SIG-M5 treated with dmso at 0.1 percent for 504 hours (cell line): ENCODE data around the gene LGALS9B.
"Not testable (repeated sequence)": the region's sequence is repeated elsewhere in the genome, so short reads cannot be mapped to it uniquely, and the experiment has no call there.

Experiments used
- DNase-seq: peaks from one replicate; lab custom pipeline; 2025; ENCODE audit not compliant: unreplicated experiment; lab: John Stamatoyannopoulos, UW

The LGALS9B gene

DNA sequence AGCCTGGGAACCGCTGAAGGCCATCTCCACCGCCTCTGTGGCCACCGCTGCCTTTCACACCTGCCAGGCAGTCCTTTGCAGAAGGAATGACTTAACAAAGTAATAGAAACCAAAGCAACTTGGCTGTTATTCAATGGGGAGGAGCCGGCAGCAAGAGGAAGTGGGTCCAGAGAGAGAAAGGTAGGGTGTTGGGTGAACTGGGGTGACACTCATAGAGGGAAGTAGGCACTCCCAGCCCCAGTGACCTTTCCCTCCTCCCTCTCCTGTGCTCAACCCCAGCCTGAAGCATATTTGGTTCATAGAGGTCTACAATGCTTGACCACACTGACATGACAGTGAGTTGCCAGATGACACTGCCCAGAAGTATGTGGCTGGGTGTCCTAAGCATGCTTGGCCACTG is at the start of gene LGALS9B:
TSS of gene LGALS9B (minus strand) at position 93 of the 400 bp plus-strand sequence. CDS start at position 24, 69 bp downstream.
- DNase-seq: not testable (repeated sequence)

DNA sequence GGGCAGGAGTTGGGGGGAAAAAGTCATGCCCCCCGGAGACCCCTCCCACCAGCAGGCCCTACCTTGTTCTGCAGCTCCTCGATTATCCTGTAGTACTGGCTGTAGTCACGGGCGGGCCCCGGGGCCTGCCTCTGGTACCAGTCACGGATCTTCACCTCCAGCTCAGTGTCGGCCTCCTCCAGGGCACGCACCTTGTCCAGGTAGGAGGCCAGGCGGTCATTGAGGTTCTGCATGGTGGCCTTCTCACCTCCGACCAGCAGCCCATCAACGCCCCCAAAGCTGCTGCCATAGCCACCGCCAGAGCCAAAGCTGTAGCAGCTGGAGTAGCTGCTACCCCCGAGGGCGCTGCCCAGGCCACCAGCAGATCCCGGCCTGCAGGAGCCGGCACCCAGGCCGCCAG is 49.6 kb upstream of the LGALS9B start:
- DNase-seq: not testable (repeated sequence)

DNA sequence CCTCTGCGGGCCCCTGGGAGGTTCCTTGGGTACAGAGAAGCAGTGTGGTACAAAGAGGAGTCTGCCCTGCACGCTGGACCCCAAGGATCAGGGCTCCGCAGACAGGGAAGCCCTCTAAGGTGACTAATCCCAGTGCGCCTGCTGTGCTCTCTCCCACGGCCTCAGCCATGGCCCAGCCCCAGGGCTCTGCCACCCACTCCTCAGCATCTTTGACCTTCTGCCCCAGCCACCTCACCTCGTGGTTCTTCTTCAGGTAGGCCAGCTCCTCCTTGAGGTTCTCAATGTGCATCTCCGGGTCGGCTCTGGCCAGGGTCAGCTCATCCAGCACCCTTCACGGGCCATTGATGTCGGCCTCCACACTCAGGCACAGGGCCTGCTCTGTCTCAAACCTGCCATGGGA is 47.8 kb upstream of the LGALS9B start:
- not testable (repeated sequence) for DNase-seq

DNA sequence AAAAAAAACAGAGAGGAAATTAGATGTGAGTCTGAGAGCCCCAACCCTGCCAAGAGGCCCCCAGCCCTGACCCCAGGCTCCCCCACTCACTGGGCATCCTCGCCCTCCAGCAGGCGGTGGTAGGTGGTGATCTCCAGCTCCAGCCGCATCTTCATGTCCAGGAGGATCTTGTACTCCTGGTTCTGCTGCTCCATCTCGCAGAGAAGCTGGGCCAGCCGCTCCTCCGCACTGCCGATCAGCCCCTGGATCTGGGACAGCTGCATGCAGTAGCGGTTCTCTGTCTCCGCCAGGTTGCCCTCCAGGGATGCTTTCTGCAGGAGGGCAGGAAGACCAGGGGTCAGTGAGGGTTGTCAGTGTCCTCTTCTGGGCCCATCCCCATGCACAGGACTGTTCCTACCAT is 46.2 kb upstream of the LGALS9B start:
- DNase-seq: not testable (repeated sequence)

DNA sequence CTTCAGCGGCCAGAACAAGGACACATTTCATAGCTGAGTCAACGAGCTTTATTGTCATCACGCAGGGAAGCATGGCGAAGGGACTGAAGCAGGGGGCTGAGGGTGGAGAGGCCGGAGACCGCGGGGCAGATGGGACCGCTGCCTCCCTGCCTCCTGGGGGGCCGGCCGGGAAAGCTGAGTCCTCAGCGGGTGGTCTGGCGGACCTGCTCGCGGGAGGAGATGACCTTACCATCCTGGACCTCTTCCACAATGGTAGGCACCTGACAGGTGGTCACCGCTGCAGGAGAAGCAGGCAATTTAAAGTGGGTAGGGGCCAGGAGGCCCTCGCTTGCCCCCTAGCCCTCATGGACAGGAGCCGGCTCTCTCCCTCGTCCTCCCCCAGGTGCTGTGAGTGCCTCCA is 45.0 kb upstream of the LGALS9B start:
- not testable (repeated sequence) for DNase-seq

DNA sequence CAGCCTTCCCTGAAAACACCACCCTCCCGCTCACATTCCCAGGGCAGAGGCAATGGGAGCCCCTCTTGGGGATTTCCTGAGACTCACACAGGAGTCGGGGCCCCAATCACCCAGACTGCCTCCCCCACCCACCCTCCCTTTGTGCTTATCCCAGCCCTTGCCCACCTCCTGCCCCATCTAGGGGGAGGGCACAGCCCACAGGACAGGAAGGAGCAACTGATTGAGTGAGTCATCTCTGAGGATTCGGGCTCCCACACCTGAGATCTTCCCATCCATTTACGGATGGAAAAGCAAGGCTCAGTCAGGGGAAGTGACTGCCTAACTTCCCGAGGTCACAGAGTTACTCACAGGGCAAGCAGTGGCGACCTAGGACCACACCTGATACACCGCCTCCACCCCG is 44.4 kb upstream of the LGALS9B start:
- not testable (repeated sequence) for DNase-seq

DNA sequence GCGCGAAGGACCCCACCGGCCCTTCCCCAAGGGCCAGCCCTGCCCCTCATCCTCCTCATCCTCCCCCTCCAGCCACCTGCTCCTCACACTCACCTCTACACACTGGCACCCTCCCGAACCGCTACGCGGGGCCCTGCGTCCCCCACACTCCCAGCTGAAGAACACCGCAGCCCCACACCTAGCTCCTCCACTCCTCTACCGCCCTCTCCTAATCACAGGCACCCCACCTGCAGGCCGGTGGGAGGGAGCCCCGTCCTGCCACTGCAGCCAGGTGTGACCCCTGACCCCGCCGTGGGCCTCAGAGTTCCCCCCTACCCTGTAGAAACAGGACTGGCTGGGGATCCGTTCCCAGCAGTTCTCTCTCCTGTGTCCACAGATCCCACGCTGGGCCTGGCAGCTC is 38.0 kb upstream of the LGALS9B start:
- DNase-seq: not testable (repeated sequence)

DNA sequence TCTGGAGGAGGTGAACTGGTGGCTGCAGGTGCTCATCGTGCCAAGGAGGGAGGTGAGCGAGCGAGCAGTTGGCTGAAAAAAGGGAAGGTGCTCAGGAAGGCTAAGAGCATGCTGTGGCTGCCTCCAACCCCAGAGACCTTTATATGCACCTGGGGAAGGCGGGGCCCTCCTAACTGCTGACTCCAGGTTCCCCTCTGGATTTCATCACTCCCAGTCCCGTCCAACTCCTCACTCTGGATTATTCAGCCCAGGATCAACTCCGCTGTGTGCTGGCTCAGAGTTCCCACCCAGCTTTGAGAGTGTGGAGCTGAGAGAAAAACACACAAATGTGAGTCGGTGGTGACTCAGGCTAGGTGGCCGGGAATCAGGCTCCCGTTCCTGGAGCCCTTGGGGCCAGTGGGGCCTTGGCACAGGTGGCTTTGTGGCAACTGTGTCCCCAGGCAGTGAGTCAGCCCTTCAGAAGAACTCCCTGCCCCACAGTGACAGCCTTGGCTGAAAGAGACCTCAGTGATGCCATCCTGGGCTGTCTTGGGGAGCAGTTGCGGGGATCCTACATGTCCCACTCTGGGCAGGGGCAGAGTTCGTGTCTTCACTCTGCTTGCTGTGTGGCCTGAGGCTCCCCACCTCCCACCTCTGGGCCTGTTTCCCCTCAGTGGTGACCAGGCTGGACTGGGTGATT is 37.2 kb upstream of the LGALS9B start:
- not testable (repeated sequence) for DNase-seq

DNA sequence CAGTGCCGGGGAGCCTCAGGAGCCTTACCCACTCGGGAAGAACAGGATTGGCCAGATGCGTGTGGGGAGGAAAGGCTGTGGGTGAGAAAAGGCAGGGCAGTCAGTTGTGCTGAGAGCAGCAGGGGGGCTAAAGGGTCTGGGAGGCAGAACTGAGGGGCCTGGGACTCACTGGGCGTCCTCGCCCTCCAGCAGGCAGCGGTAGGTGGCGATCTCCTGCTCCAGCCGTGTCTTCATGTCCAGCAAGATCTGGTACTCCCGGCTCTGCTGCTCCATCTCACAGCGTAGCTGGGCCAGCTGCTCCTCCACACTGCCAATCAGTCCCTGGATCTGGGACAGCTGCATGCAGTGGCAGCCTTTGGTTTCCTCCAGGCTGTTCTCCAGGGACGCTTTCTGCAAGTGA is 34.6 kb upstream of the LGALS9B start:
- not testable (repeated sequence) for DNase-seq

DNA sequence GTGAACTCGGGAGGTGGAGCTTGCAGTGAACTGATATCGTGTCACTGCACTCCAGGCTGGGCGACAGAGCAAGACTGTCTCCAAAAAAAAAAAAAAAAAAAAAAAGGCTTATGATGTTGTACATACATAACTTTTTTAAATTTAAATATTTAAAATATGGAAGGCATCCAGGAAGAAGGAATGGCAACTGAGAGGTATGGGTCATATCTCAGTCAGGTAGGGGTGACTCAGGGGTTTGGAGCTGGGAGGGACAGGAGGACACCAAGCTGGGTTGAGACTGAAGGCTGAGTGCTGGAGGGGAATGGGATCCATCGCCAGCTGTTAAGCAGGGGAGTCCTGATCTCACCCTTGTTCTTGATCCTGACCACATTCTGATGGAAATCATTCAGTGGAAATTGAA is 33.0 kb upstream of the LGALS9B start:
- not testable (repeated sequence) for DNase-seq

DNA sequence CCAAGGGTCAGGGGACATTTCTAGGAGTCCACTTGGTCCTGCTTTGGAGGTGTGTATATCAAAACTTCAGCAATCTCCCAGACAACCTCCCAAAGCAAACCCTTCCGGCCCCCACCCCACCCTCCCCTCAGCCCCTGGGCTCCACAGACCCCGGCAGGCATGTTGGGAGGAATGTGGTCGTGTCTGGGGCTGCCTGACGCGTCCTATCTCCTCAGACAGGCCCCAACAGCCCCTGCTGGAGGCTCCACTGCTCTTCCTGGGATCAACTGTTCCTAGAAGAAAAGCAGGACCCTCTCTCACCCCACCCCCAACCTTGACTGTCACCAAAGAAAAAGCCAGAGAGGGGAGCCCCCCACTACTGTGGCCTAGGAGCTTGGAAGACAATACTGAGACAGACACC is 28.1 kb upstream of the LGALS9B start:
- DNase-seq: not testable (repeated sequence)

DNA sequence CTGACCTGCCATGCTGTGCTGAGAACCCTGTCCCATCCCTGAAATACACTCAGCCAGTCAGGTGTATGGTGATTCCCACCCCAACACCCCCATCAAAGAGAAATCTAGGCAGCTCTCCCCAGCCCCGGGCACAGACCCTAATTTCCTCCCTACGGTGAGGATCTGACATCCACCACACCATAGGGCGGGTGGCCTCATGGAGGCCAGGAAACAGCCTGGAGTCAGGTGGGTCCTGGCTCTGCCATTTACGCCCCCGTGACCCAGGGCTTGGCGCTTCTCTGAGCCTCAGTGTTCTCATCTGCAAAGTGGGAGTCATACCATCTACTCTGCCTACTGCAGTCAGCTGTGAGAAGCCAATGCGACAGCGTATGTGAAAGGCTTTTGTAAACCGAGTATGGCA is 27.4 kb upstream of the LGALS9B start:
- not testable (repeated sequence) for DNase-seq

DNA sequence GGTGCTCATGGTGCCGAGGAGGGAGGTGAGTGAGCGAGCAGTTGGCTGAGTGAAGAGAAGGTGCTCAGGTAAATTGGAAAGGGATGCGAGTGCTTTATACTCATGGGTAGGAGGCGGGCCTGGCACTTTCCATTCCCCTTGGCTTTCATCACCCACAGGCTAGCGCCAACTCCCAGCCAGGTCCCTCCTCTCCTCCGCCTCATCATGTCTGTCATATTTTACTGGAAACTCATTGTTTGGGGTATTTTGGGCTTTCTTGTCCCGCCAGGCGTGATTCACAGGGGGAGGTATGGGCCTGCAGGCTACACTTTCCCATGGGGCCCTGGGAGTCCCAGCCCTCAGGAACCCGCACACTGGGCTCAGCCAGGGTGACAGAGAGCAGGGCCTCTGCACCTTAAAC is 26.8 kb upstream of the LGALS9B start:
- not testable (repeated sequence) for DNase-seq

DNA sequence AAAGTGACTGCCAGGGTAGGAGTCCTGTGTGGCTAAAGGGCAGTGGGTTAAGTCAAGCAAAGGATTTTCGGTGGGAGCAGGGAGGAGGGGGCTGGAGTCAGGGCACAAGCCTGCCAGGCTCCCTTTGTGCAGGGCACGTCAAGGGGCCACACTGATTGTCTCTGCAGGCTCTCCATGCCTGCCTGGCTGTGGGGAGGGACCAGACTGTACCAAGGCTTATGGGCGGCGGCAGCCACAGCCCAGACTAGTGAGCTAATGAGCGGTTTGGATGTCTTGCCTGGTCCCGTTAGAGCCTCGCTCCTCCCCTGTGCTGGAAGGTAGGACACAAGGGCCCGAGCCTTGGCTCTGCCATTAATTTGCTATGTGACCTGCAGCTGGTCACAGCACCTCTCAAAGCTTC is 25.6 kb upstream of the LGALS9B start:
- DNase-seq: not testable (repeated sequence)

DNA sequence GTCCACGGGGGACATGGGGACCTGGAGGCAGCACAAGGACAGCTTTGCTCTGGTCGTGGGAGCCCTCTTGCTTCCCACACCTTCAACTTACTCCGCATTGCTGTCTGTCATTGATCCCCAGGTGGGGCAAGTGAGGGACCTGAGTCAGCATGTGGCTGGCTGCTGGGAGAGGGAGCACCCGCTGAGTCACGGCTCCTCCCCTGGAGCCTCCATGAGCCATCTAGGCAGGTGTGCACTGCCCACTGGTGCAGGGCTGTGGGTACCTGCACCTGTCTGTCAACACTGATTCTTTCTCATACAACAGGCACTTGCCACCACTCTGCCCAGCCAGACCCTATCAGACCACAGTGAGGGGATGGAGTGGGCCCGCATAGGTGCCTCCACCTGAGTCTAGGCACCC is 24.8 kb upstream of the LGALS9B start:
- DNase-seq: not testable (repeated sequence)

DNA sequence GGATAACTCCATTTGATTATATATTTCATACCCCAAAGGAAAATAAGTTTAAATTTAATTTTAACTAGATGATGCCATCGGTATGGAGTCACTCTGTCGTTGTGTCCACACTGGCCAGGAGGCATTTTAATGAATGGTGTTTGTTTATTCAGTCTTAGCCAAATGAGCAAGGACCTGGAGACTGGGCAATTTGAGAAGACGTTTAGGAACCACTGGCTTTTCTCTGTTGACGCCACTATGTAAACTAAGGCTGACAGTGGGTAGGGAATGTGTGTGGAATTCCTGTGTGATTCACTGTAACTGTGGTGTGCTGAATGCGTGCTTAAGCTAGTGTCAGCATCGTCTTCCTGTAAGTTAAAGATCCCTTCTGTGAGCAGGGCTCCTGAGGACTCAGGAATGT is 17.6 kb upstream of the LGALS9B start:
- DNase-seq: not testable (repeated sequence)

DNA sequence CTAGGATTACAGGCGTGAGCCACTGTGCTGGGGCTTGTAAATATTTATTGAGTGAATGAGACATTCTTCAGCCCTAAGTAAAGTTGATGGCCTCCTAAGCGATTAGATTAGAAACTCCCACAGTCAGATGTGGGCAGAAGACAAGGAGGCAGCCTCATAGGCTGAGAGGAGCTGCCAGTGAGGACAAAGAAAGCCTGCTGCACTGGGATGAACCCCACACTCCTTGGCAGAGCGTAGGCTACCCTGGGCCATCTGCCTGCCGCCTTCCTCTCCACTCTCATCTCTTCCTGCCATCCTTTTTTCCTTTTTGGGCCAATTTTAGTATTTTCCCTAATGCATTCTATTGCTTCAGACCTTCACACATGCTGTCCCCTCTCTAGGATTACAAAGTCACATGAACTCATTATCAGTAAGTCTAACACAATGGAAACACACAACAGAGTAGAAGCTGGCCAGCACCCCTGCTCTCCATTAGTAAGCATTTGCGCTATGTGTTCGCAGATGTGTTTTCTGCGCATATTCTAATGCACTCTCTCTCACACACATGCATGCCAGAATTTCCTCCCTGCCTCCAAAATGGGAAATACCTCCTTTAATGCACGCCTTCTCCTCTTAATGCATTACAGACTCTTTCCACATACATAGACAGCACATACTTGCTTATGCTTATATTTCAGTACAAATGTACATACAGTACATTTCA is 12.7 kb upstream of the LGALS9B start:
- DNase-seq: not testable (repeated sequence)

DNA sequence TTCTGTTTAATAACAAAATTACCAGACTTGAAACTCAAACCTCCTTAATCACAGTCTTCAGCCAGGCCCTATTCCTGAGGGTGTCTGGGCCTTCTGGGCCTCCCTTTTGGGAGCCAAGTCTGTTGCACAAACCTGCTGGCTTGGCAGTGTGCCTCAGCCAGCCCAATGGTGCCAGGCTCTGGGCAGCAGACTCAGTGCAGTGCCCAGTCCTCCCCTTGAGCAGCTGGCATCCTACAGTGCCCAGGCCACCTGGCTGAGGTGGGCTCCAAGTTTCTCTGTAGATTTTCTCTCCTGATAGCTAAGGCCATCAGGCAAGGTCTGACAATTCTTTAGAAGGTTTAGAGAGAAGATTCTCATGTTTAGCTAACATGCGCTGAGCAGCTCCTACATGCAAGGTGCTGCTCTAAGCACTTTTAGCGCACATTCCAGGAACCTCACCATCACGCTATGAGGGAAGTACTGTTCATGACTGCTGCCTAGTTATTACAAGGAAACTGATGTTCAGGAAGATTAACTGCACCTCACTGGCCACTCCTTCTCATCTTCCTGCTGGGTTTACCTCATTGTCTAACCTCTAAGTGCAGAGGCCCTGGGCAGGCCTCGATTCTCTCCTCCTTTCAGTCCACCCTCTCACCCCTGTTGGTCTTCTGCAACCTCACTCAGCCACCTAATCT is 10.2 kb upstream of the LGALS9B start:
- DNase-seq: not testable (repeated sequence)

DNA sequence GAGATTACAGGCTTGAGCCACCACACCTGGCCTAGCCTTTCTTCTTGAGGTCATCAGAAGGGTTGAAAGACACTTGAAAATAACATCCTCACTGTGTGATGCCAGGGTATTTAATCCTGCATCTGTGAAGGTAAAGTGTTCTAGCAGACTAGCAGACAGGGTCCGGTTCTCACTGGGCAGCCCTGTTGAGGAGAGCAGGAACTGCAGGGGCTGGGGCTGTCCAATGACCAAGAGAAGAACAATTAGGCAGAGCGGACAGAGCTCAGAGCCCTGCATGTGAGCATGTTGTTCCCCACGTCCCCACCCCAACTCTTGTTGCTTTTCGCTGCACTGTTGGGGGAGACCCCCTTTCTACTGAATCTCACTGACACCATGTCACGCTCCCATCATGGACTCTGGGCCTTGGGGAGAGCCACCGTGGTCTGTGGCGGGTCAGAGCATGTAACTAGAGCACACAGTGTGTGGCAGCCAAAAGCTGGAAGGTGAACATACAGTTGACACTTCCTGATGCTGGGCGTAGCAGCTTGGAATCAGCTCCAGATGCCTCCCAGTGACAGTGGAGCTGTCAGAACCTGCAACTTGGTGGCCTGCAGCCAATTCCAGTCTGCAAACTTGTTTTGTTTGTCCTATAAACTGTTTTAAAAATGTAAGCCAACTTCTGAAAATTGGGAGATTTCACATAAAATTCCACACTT is 7.9 kb upstream of the LGALS9B start:
- DNase-seq: not testable (repeated sequence)

DNA sequence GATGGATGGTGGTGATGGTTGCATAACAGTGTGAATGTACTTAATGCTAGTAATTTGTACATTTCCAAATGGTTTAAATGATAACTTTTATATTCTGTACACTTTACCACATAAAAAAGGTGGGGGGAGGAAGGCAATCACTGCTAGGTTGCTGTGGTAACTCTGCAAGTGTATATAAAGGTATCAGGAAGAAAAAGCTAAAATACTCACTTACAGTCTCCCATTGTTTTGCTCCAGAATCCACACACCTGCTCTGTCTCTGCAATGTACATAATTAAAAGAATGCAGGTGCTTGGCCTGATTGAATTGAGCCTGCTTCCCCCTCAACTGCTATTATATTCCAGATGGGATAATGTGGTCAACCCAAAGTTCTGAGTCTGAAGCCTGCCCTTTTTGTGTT is 6.7 kb upstream of the LGALS9B start:
- not testable (repeated sequence) for DNase-seq

DNA sequence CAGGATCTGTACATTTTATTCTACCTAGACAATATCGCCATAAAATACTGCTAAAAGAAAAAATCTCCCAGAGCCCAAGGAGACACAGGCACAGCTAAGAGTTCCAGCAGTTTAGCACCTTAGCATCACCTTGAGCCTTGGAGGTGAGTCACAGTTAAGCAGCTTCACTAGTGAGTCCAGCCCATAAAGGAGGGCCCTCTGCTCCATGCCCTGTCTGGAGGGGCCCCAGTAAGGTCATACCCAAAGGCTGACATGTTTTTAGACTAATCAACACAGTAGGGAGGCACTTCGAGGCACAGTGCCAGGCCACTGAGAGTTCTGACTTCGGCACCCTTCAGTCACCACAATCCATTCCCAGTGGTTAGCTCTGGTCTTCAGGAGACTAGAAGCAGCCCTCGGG is 2.6 kb upstream of the LGALS9B start:
- DNase-seq: not testable (repeated sequence)
